WERI-Rb-1 (cell line): ENCODE measurements around the gene FBXL16.

Experiments used
- DNase-seq: peaks from one replicate; pipeline ENCODE4 v3.0.0-alpha.2; 2020
- H3K27ac ChIP-seq: fragments of 250-450 bp; sonication (Bioruptor Pico); 2 replicates; pipeline ENCODE4 v1.5.1; 2020; ENCODE audit warnings: mild to moderate bottlenecking, moderate library complexity
- H3K27me3 ChIP-seq: fragments of 250-450 bp; sonication (Bioruptor Pico); 2 replicates; pipeline ENCODE4 v1.5.1; 2021; ENCODE audit warnings: mild to moderate bottlenecking, low read depth, moderate library complexity; ENCODE audit not compliant: insufficient read depth, severe bottlenecking
- H3K36me3 ChIP-seq: fragments of 250-450 bp; sonication (Bioruptor Pico); 2 replicates; pipeline ENCODE4 v1.5.1; 2020; ENCODE audit warnings: mild to moderate bottlenecking, moderate library complexity
- H3K4me3 ChIP-seq: 2 replicates; pipeline ENCODE4 v1.5.1; 2011; ENCODE audit warnings: low read depth, mild to moderate bottlenecking, control low read depth, low read length
- H3K9me3 ChIP-seq: fragments of 250-450 bp; sonication (Bioruptor Pico); 2 replicates; pipeline ENCODE4 v1.5.1; 2021; ENCODE audit warnings: mild to moderate bottlenecking, moderate library complexity; ENCODE audit not compliant: severe bottlenecking
- TF ChIP-seq, protein P1 (sequence below): IDR thresholded peaks from 2 replicates; pipeline ENCODE4 v1.5.1; 2011; ENCODE audit warnings: low read depth, mild to moderate bottlenecking, control low read depth, inconsistent platforms, low read length

FBXL16 gene

DNA sequence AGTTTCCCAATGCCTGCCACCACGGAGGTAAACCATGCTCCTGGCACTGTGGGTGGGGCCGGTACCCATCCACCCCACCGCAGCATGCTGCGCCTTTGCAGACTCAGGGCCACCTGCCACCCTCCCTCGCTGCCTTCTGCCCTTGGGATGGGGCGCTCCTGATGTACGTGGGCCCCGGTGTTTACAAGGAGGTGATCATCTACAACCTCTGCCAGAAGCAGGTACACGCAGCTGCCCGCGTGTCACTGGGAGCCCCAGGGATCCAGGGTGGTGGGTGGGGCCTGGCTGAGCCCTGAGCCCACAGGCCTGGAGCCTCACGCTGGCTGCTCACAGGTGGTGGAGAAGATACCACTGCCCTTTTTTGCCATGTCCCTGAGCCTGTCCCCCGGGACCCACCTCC is 39.0 kb downstream of the FBXL16 start:
- Histone ChIP-seq H3K27me3 (no peaks in the 10 kb centered on the region), H3K4me3 (no peak overlapping the region), H3K9me3 (no peaks in the 10 kb centered on the region), H3K27ac (no peak overlapping the region), H3K36me3 (peaks cover 59% of the 10 kb centered on the region)
- TF ChIP-seq, protein P1, sequence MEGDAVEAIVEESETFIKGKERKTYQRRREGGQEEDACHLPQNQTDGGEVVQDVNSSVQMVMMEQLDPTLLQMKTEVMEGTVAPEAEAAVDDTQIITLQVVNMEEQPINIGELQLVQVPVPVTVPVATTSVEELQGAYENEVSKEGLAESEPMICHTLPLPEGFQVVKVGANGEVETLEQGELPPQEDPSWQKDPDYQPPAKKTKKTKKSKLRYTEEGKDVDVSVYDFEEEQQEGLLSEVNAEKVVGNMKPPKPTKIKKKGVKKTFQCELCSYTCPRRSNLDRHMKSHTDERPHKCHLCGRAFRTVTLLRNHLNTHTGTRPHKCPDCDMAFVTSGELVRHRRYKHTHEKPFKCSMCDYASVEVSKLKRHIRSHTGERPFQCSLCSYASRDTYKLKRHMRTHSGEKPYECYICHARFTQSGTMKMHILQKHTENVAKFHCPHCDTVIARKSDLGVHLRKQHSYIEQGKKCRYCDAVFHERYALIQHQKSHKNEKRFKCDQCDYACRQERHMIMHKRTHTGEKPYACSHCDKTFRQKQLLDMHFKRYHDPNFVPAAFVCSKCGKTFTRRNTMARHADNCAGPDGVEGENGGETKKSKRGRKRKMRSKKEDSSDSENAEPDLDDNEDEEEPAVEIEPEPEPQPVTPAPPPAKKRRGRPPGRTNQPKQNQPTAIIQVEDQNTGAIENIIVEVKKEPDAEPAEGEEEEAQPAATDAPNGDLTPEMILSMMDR = no peak
- DNase-seq = no peak

- TF ChIP-seq, protein P1 = no peak
- Histone ChIP-seq H3K4me3 (no peak overlapping the region), H3K9me3 (no peaks in the 10 kb centered on the region), H3K36me3 (peaks cover 61% of the 10 kb centered on the region), H3K27me3 (no peaks in the 10 kb centered on the region), H3K27ac (no peak overlapping the region)
- no peak for DNase-seq
Observed at GRCh38 chr16:662597-662996, 43.0 kb downstream of the FBXL16 start.

DNA sequence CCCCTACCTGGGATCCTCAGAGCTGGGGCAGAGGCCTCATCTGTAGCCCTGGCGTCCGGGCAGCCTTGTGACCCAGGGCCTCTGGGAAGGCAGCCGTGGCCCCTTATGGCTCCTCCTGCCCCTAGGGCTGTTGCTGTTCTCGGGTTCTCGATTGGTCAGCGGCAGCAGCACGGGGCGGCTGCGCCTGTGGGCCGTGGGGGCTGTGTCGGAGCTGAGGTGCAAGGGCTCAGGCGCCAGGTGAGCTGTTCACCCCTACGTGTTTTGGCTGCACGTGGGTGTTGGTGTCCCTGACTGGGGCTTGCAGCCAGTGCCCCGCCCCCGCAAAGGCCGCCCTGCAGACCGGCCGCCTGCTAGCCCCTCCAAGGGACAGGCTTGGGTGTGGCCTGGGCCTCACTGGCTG is 43.5 kb downstream of the FBXL16 start:
- Histone ChIP-seq H3K27ac (no peak overlapping the region), H3K4me3 (no peak overlapping the region), H3K27me3 (no peaks in the 10 kb centered on the region), H3K9me3 (no peaks in the 10 kb centered on the region), H3K36me3 (peaks cover 61% of the 10 kb centered on the region)
- TF ChIP-seq, protein P1 = no peak
- no peak for DNase-seq

DNA sequence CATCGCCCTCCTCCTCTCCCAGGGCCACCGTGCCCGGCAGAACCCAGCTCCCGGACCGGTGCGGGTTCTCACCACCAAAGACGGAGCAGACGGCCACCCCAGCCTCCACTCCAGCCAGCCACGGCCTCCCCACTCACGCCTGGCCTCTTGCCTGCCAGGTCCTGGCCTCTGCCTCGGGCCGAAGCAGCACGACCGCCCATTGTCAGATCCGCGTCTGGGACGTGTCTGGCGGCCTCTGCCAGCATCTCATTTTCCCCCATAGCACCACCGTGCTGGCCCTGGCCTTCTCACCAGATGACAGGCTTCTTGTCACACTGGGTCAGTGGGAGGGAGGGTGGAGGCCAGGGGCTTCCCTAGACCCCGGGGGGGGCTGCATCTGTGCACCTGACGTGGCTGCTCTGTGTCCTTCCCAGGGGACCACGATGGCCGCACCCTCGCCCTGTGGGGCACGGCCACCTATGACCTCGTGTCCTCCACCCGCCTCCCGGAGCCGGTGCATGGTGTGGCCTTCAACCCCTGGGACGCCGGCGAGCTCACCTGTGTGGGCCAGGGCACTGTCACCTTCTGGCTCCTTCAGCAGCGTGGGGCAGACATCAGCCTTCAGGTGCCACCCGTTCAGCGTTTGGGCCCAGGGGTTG is 44.3 kb downstream of the FBXL16 start:
- TF ChIP-seq, protein P1 = no peak
- Histone ChIP-seq H3K27me3 (no peaks in the 10 kb centered on the region), H3K9me3 (no peaks in the 10 kb centered on the region), H3K27ac (peak overlapping the region; percentile 69), H3K36me3 (peaks cover 69% of the 10 kb centered on the region), H3K4me3 (no peak overlapping the region)
- no peak for DNase-seq

- Histone ChIP-seq H3K4me3 (no peak overlapping the region), H3K27ac (peak overlapping the region; percentile 69), H3K9me3 (no peaks in the 10 kb centered on the region), H3K27me3 (no peaks in the 10 kb centered on the region), H3K36me3 (peaks cover 70% of the 10 kb centered on the region)
- DNase-seq = peak; percentile 93
- TF ChIP-seq, protein P1 = peak; percentile 72
Observed at GRCh38 chr16:660459-661183, 45.0 kb downstream of the FBXL16 start.
